K562 (cell line): ENCODE data around the gene RNF126. TPM values are rescaled to one million over a fixed set of nuclear protein-coding genes. Genes with fewer than 3 reads are reported as not detected.
A peak's percentile ranks its signal among the peaks of the same experiment; 100 is the strongest.
"Not testable (repeated sequence)": the region's sequence is repeated elsewhere in the genome, so short reads cannot be mapped to it uniquely, and the experiment has no call there.

ENCODE experiments used
- ATAC-seq: fragments of 200-7000 bp; cut with Tn5 transposase; 3 replicates; pipeline ENCODE4 v1.9.1; 2020; ENCODE audit warnings: moderate library complexity
- BruUV-seq: library from RNA; stranded (reverse); fragments of 400-500 nt; replicated peaks from 2 replicates; lab custom pipeline; 2021; lab: Mats Ljungman, UMichigan
- CTCF ChIA-PET: fragments of 300-600 bp; formaldehyde crosslinking; extraction: SDS; loops from one replicate; lab custom pipeline; 2021; ENCODE audit warnings: low intra/inter-chr PET ratio; lab: Yijun Ruan, JAX
- POLR2A ChIA-PET: fragments of 300-600, 350-650 bp; sonication (Branson Sonifier 250); formaldehyde crosslinking; extraction: SDS; loops from one replicate; lab custom pipeline; 2021; ENCODE audit warnings: antibody characterized with exemption, inconsistent platforms; lab: Yijun Ruan, JAX
- DNase-seq, 4 experiments: peaks; one replicate each; pipeline versions ENCODE4 v3.0.0 to v3.0.0-alpha.2; 2011 to 2018; ENCODE audit warnings: low spot score in 3 of 4, mixed read lengths in 3 of 4; ENCODE audit errors: extremely low read depth in 1 of 4
- FAIRE-seq: peaks from 2 replicates; lab custom pipeline; 2011; peaks lifted over from hg19 to GRCh38; lab: Jason Lieb, UNC
- H2AFZ ChIP-seq: 2 replicates; pipeline ENCODE4 v1.6.0; 2011; ENCODE audit warnings: low read depth, low read length, control low read depth, inconsistent platforms
- H3K27ac ChIP-seq: fragments of 200-600 bp; 3 replicates; pipeline ENCODE4 v1.8.0; 2011; ENCODE audit warnings: low read depth, mild to moderate bottlenecking, control low read depth, inconsistent platforms, low read length, moderate library complexity, mixed read lengths; ENCODE audit errors: extremely low read depth
- H3K27me3 ChIP-seq, 2 experiments: fragments of 300-600 bp in 1 of 2; 2 replicates in 1 of 2; 3 replicates in 1 of 2; pipeline versions ENCODE4 v1.6.0 to v1.8.0; 2011; ENCODE audit warnings: inconsistent platforms in 2 of 2, low read length in 2 of 2, mild to moderate bottlenecking in 1 of 2, mixed read lengths in 1 of 2, moderate library complexity in 1 of 2; ENCODE audit not compliant: control insufficient read depth in 2 of 2, insufficient read depth in 2 of 2
- H3K36me3 ChIP-seq: fragments of 300-600 bp; 3 replicates; pipeline ENCODE4 v1.8.0; 2011; ENCODE audit warnings: mild to moderate bottlenecking, low read length, inconsistent platforms; ENCODE audit not compliant: control insufficient read depth, insufficient read depth
- H3K4me1 ChIP-seq, 2 experiments: fragments of 200-600 bp in 1 of 2; replicated peaks in 1 of 2; 2 replicates in 1 of 2; 3 replicates in 1 of 2; pipeline versions ENCODE4 v1.5.1 to v1.8.0; 2011; ENCODE audit warnings: inconsistent platforms in 2 of 2, low read length in 2 of 2, mild to moderate bottlenecking in 1 of 2, mixed read lengths in 1 of 2, moderate library complexity in 1 of 2; ENCODE audit not compliant: control insufficient read depth in 2 of 2, insufficient read depth in 2 of 2
- H3K4me2 ChIP-seq: 2 replicates; pipeline ENCODE4 v1.6.1; 2011; ENCODE audit warnings: low read length, control low read depth, inconsistent platforms, mixed read lengths; ENCODE audit not compliant: insufficient read depth
- H3K4me3 ChIP-seq: fragments of 200-600 bp; sonication (generic), shearing (Covaris generic); 2 replicates; pipeline ENCODE4 v1.5.1; 2016; ENCODE audit warnings: control low read depth, inconsistent platforms
- H3K79me2 ChIP-seq: fragments of 200-600 bp; 3 replicates; pipeline ENCODE4 v1.8.0; 2011; ENCODE audit warnings: low read length, inconsistent platforms; ENCODE audit not compliant: control insufficient read depth, insufficient read depth
- H3K9ac ChIP-seq, 2 experiments: 2 replicates each; pipeline versions ENCODE4 v1.6.0 to v1.6.1; 2011; ENCODE audit warnings: low read depth in 2 of 2, low read length in 2 of 2, control low read depth in 1 of 2, inconsistent platforms in 1 of 2, mild to moderate bottlenecking in 1 of 2, mixed read lengths in 1 of 2; ENCODE audit not compliant: insufficient read depth in 1 of 2
- H3K9me1 ChIP-seq: one replicate; pipeline ENCODE4 v1.6.0; 2011; ENCODE audit warnings: inconsistent platforms, mild to moderate bottlenecking, low read length, moderate library complexity; ENCODE audit not compliant: control insufficient read depth, insufficient read depth
- H3K9me3 ChIP-seq: replicated peaks from 2 replicates; pipeline ENCODE4 v1.5.1; 2011; ENCODE audit warnings: low read depth, low read length, inconsistent platforms; ENCODE audit not compliant: control insufficient read depth, insufficient read depth
- H4K20me1 ChIP-seq: replicated peaks from 2 replicates; pipeline ENCODE4 v1.6.1; 2011; ENCODE audit warnings: low read length, inconsistent platforms, mixed read lengths; ENCODE audit not compliant: control insufficient read depth, insufficient read depth
- FIP1L1 ChIP-seq: fragments of 200-400 bp; formaldehyde crosslinking; IDR thresholded peaks from 2 replicates; pipeline ENCODE4 v1.6.1; 2018; ENCODE audit warnings: mild to moderate bottlenecking, low read depth, low read length; ENCODE audit not compliant: poor library complexity, severe bottlenecking
- NFIC ChIP-seq: fragments of 450-650 bp; IDR thresholded peaks from 2 replicates; pipeline ENCODE4 v1.6.1; 2017; ENCODE audit warnings: mild to moderate bottlenecking, inconsistent platforms
- WGBS: fragments of 100-300 bp; shearing (Covaris generic); methylation state at CpG from one replicate; pipeline ENCODE4 v1.1.6; 2016; ENCODE audit warnings: low coverage, mixed read lengths; ENCODE audit not compliant: insufficient coverage; ENCODE audit errors: missing lambda C conversion rate; 5-methylcytosine and 5-hydroxymethylcytosine counted together
- in situ Hi-C: fragments of 300-500 bp; cut with MboI; formaldehyde crosslinking; loops from 4 replicates; pipeline ENCODE4 v1.15.0; 2018; ENCODE audit warnings: inconsistent platforms, mixed read lengths
- intact Hi-C: fragments of 100-400 bp; cut with micrococcal nuclease; formaldehyde crosslinking; loops from 2 replicates; pipeline ENCODE4 v1.14.2; 2022
- polyA plus RNA-seq, 8 experiments: library from polyadenylated mRNA; depleted of rRNA in 4 of 8; stranded (reverse) in 5 of 8; unstranded in 3 of 8; fragments of >200 nt; fragmentation: Nextera tagmentation in 2 of 8; fragmentation: Illumina TruSeq in 1 of 8; extraction: Ambion mirVana in 2 of 8; extraction: Trizol in 1 of 8; gene quantifications; 2 replicates each; pipeline versions ENCODE4 v1.2.1 to v1.2.3, GENCODE V29; 2011 to 2014; ENCODE audit warnings: inconsistent platforms in 1 of 8, missing spikeins in 1 of 8
- total RNA-seq, 7 experiments: library from RNA; depleted of rRNA in 6 of 7; stranded (reverse); fragments of >200 nt in 6 of 7; fragmentation: Illumina TruSeq in 2 of 7; extraction: Trizol in 2 of 7; gene quantifications; 2 replicates each; pipeline versions ENCODE4 v1.2.1 to v1.2.3, GENCODE V29; 2011 to 2021; ENCODE audit warnings: low replicate concordance in 1 of 7
- TF ChIP-seq, protein P1 (sequence below): sonication (generic); formaldehyde crosslinking; IDR thresholded peaks from 2 replicates; pipeline ENCODE4 v1.8.1; 2023; ENCODE audit warnings: mild to moderate bottlenecking, missing genetic modification reagents

The RNF126 gene
- total and polyA plus RNA-seq, 9 of the 15 experiments (the other 6 are each of a cell fraction or from before 2014, with no cell fraction given), result 0.27 to 101 (median 12.3) TPM

DNA sequence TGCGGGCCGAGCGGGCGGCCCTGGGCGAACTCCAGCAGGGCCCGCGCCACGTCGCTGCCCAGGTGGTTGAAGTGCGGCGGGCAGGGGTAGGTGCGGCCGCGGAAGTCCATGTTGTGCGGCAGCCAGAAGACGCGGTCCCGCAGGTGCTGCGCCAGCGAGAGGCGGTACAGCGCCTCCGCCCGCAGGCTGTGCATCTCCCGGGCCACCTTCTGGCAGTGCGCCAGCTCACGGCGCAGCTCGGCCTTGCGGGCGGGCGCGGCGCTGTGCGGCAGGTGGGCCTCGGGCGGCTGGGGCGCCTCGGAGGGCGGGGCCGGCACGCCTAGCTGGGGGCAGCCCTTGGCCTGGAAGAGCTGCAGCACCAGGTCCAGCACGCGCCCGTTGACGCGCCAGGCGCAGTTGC is 41.8 kb downstream of the RNF126 start:
- H3K79me2 ChIP-seq, H4K20me1 ChIP-seq, FAIRE-seq, H3K4me3 ChIP-seq, POLR2A ChIA-PET, H3K9ac ChIP-seq, H3K9me3 ChIP-seq, H3K27me3 ChIP-seq, H2AFZ ChIP-seq, in situ Hi-C loops, intact Hi-C loops, H3K9me1 ChIP-seq, BruUV-seq, ATAC-seq, DNase-seq, CTCF ChIA-PET: not testable (repeated sequence)
- 97% methylated on average over 21 of the region's 48 CpGs for WGBS
- Histone ChIP-seq H3K36me3 (peaks cover 83% of the 10 kb centered on the region; the same call in 2 of the 3 replicates), H3K4me1 (peaks cover 0 to 14% of the 10 kb centered on the region in 2 experiments; a peak in 1 of 5 replicates)
- TF ChIP-seq FIP1L1, result peak; percentile 1
- peak; percentile 56 for TF ChIP-seq NFIC
- TF ChIP-seq, protein P1, sequence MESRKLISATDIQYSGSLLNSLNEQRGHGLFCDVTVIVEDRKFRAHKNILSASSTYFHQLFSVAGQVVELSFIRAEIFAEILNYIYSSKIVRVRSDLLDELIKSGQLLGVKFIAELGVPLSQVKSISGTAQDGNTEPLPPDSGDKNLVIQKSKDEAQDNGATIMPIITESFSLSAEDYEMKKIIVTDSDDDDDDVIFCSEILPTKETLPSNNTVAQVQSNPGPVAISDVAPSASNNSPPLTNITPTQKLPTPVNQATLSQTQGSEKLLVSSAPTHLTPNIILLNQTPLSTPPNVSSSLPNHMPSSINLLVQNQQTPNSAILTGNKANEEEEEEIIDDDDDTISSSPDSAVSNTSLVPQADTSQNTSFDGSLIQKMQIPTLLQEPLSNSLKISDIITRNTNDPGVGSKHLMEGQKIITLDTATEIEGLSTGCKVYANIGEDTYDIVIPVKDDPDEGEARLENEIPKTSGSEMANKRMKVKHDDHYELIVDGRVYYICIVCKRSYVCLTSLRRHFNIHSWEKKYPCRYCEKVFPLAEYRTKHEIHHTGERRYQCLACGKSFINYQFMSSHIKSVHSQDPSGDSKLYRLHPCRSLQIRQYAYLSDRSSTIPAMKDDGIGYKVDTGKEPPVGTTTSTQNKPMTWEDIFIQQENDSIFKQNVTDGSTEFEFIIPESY, result peak; percentile 70; the same call in 1 of the 2 replicates
- TF ChIP-seq, all 486 proteins: peak for 3; not testable (repeated sequence) for 483
- not testable (repeated sequence) for H3K4me2 ChIP-seq, H3K27ac ChIP-seq
